Smooth muscle cell (in vitro differentiated cells): ENCODE measurements around the gene MAPKBP1. TPM values are rescaled to one million over a fixed set of nuclear protein-coding genes. Genes with fewer than 3 reads are reported as not detected.

Experiments used
- DNase-seq: peaks from one replicate; lab custom pipeline; 2025; ENCODE audit not compliant: unreplicated experiment; lab: John Stamatoyannopoulos, UW
- H2AFZ ChIP-seq: fragments of 200-600 bp; sonication (generic); 2 replicates; pipeline ENCODE4 v1.6.0; 2016; ENCODE audit warnings: antibody characterized with exemption, low read depth, mild to moderate bottlenecking
- H3F3A ChIP-seq: fragments of 200-600 bp; sonication (generic); 2 replicates; pipeline ENCODE4 v1.6.0; 2017; ENCODE audit warnings: antibody characterized with exemption, low read depth
- H3K27ac ChIP-seq: fragments of 200-600 bp; sonication (generic); 2 replicates; pipeline ENCODE4 v1.5.1; 2016; ENCODE audit warnings: low read depth, mild to moderate bottlenecking
- H3K27me3 ChIP-seq: fragments of 200-600 bp; sonication (generic); 2 replicates; pipeline ENCODE4 v1.6.1; 2016; ENCODE audit warnings: low read depth, mild to moderate bottlenecking
- H3K36me3 ChIP-seq: fragments of 200-600 bp; sonication (generic); 2 replicates; pipeline ENCODE4 v1.5.1; 2016; ENCODE audit warnings: low read depth
- H3K4me1 ChIP-seq: fragments of 200-600 bp; sonication (generic); 2 replicates; pipeline ENCODE4 v1.5.1; 2016; ENCODE audit warnings: low read depth
- H3K4me2 ChIP-seq: fragments of 200-600 bp; sonication (generic); 2 replicates; pipeline ENCODE4 v1.6.0; 2016; ENCODE audit warnings: mild to moderate bottlenecking
- H3K4me3 ChIP-seq: fragments of 200-600 bp; sonication (generic); 2 replicates; pipeline ENCODE4 v1.5.1; 2016; ENCODE audit warnings: mild to moderate bottlenecking
- H3K79me2 ChIP-seq: fragments of 200-600 bp; sonication (generic); 2 replicates; pipeline ENCODE4 v1.6.0; 2016; ENCODE audit warnings: low read depth, mild to moderate bottlenecking
- H3K9ac ChIP-seq: fragments of 200-600 bp; sonication (generic); 2 replicates; pipeline ENCODE4 v1.6.0; 2016; ENCODE audit warnings: low read depth
- H3K9me3 ChIP-seq: fragments of 200-600 bp; sonication (generic); replicated peaks from 2 replicates; pipeline ENCODE4 v1.5.1; 2016; ENCODE audit warnings: low read depth
- H4K20me1 ChIP-seq: fragments of 200-600 bp; sonication (generic); 2 replicates; pipeline ENCODE4 v1.6.0; 2016; ENCODE audit warnings: low read depth
- CTCF ChIP-seq: fragments of 200-600 bp; sonication (generic); IDR thresholded peaks from 2 replicates; pipeline ENCODE4 v1.5.1; 2017; ENCODE audit warnings: borderline replicate concordance, mild to moderate bottlenecking, antibody characterized with exemption; ENCODE audit not compliant: insufficient read depth, poor library complexity, severe bottlenecking
- WGBS: methylation state at CpG from one replicate; pipeline ENCODE4 v1.1.7; 2016; ENCODE audit warnings: low lambda C conversion rate; 5-methylcytosine and 5-hydroxymethylcytosine counted together
- microRNA-seq: library from miRNA; unstranded; fragments of <30 nt; microRNA quantifications from one replicate; pipeline ENCODE4, GENCODE V29; 2016; ENCODE audit warnings: borderline number of aligned reads
- polyA plus RNA-seq: library from polyadenylated mRNA; unstranded; fragments of >200 nt; fragmentation: Nextera tagmentation; extraction: Ambion mirVana; gene quantifications from 2 replicates; pipeline ENCODE4 v1.2.1, GENCODE V29; 2016
- small RNA-seq: library from RNA; depleted of rRNA; stranded (forward); fragments of <200 nt; gene quantifications from one replicate; pipeline ENCODE3, GENCODE V24; 2014
- total RNA-seq: library from RNA; depleted of rRNA; stranded (reverse); fragments of >200 nt; gene quantifications from 2 replicates; pipeline ENCODE4 v1.2.3, GENCODE V29; 2014

Gene MAPKBP1
- total and polyA plus RNA-seq, 2 experiments from 2014 or later, result 6.6 to 10.7 TPM

- no peaks in the 10 kb centered on the region for H4K20me1 ChIP-seq
- peaks cover 1% of the 10 kb centered on the region for H3K27me3 ChIP-seq
- WGBS, result 95% methylated on average over 12 of the region's 12 CpGs
- H3K4me1 ChIP-seq, result no peaks in the 10 kb centered on the region
- no peak for DNase-seq
- H3K9ac ChIP-seq, result no peak overlapping the region
- H3K4me2 ChIP-seq, result no peak overlapping the region
- no peaks in the 10 kb centered on the region for H3K36me3 ChIP-seq
- H3K4me3 ChIP-seq, result no peak overlapping the region
- H3F3A ChIP-seq, result no peaks in the 10 kb centered on the region
- no peak overlapping the region for H2AFZ ChIP-seq
- H3K27ac ChIP-seq, result no peak overlapping the region
- no peaks in the 10 kb centered on the region for H3K9me3 ChIP-seq
- TF ChIP-seq CTCF, result no peak
- H3K79me2 ChIP-seq, result no peaks in the 10 kb centered on the region
These were observed 100.5 kb downstream of the MAPKBP1 start for GRCh38 chr15:41874736-41875135.

- Histone ChIP-seq H4K20me1 (no peaks in the 10 kb centered on the region), H3K36me3 (no peaks in the 10 kb centered on the region), H3K4me2 (no peak overlapping the region), H3F3A (no peaks in the 10 kb centered on the region), H2AFZ (no peak overlapping the region), H3K79me2 (no peaks in the 10 kb centered on the region), H3K27me3 (peaks cover 11% of the 10 kb centered on the region), H3K9me3 (no peaks in the 10 kb centered on the region), H3K4me3 (no peak overlapping the region), H3K9ac (no peak overlapping the region), H3K4me1 (no peaks in the 10 kb centered on the region), H3K27ac (no peak overlapping the region)
- TF ChIP-seq CTCF, result no peak
- no peak for DNase-seq
- 85% methylated on average over 11 of the region's 13 CpGs for WGBS
These were observed 101.7 kb downstream of the MAPKBP1 start for GRCh38 chr15:41876007-41876406.

GRCh38 chr15:41876689-41877088 is 102.4 kb downstream of the MAPKBP1 start:
- no peaks in the 10 kb centered on the region for H3F3A ChIP-seq
- TF ChIP-seq CTCF, result no peak
- H3K27me3 ChIP-seq, result peaks cover 18% of the 10 kb centered on the region
- no peak overlapping the region for H3K4me3 ChIP-seq
- no peaks in the 10 kb centered on the region for H4K20me1 ChIP-seq
- DNase-seq, result no peak
- 85% methylated on average over 11 of the region's 12 CpGs for WGBS
- H3K79me2 ChIP-seq, result no peaks in the 10 kb centered on the region
- H3K4me1 ChIP-seq, result peaks cover 1% of the 10 kb centered on the region
- H3K9me3 ChIP-seq, result no peaks in the 10 kb centered on the region
- H3K27ac ChIP-seq, result no peak overlapping the region
- no peaks in the 10 kb centered on the region for H3K36me3 ChIP-seq
- no peak overlapping the region for H2AFZ ChIP-seq
- H3K4me2 ChIP-seq, result no peak overlapping the region
- no peak overlapping the region for H3K9ac ChIP-seq

Small RNA genes within 50 kb of the gene (microRNA-seq; reads per million reads assigned to microRNA genes)
- gene MIR4310, result not detected

Small RNA genes within 50 kb of the gene (small RNA-seq; reads per million reads assigned to genes)
- gene JMJD7-PLA2G4B (0.92 reads per million, percentile 29 among the genes with 10 or more reads in this experiment), gene MIR4310 (not detected), gene RNA5SP393 (not detected)

Other genes starting within 250 kb of the MAPKBP1 start
- gene RPAP1, start 230.2 kb upstream of the MAPKBP1 start, total RNA-seq, result 15.5 and 15.8 TPM in 2 replicates
- gene RPAP1, start 230.2 kb upstream of the MAPKBP1 start, polyA plus RNA-seq, result 37.1 and 37.5 TPM in 2 replicates
- 11.5 and 12.9 TPM in 2 replicates for gene TYRO3, start 215.3 kb upstream of the MAPKBP1 start, total RNA-seq
- 20.5 and 23.5 TPM in 2 replicates for gene TYRO3, start 215.3 kb upstream of the MAPKBP1 start, polyA plus RNA-seq
- gene MGA, start 114.1 kb upstream of the MAPKBP1 start, total RNA-seq, result 52.9 and 56.3 TPM in 2 replicates
- gene MGA, start 114.1 kb upstream of the MAPKBP1 start, polyA plus RNA-seq, result 5.5 and 10.3 TPM in 2 replicates
- 5.0 TPM in 1 of 2 replicates, not detected in the other for gene JMJD7, start 53.6 kb downstream of the MAPKBP1 start, total RNA-seq
- 3.3 and 7.8 TPM in 2 replicates for gene JMJD7, start 53.6 kb downstream of the MAPKBP1 start, polyA plus RNA-seq
- gene PLA2G4B, start 64.4 kb downstream of the MAPKBP1 start, total RNA-seq, result 0.85 and 4.2 TPM in 2 replicates
- 2.2 and 9.5 TPM in 2 replicates for gene PLA2G4B, start 64.4 kb downstream of the MAPKBP1 start, polyA plus RNA-seq
- 0.04 and 0.13 TPM in 2 replicates for gene SPTBN5, start 119.6 kb downstream of the MAPKBP1 start, total RNA-seq
- 0.08 and 1.1 TPM in 2 replicates for gene SPTBN5, start 119.6 kb downstream of the MAPKBP1 start, polyA plus RNA-seq
- gene EHD4, start 198.1 kb downstream of the MAPKBP1 start, total RNA-seq, result 11.5 TPM in 2 replicates
- gene EHD4, start 198.1 kb downstream of the MAPKBP1 start, polyA plus RNA-seq, result 15.8 and 19.2 TPM in 2 replicates
- gene PLA2G4E, start 246.6 kb downstream of the MAPKBP1 start, total RNA-seq, result 0.45 and 1.6 TPM in 2 replicates
- not detected in 2 replicates for gene PLA2G4E, start 246.6 kb downstream of the MAPKBP1 start, polyA plus RNA-seq